CD4-positive, alpha-beta T cell treated with Interleukin-4 for 1 hour (primary cell): ENCODE results near the gene LTBP1.
"Not testable (repeated sequence)": the region's sequence is repeated elsewhere in the genome, so short reads cannot be mapped to it uniquely, and the experiment has no call there.

Experiments
- DNase-seq, 2 donors: peaks; one replicate each; pipeline ENCODE4 v3.0.0-alpha.2; 2020 to 2022

LTBP1 gene

DNA sequence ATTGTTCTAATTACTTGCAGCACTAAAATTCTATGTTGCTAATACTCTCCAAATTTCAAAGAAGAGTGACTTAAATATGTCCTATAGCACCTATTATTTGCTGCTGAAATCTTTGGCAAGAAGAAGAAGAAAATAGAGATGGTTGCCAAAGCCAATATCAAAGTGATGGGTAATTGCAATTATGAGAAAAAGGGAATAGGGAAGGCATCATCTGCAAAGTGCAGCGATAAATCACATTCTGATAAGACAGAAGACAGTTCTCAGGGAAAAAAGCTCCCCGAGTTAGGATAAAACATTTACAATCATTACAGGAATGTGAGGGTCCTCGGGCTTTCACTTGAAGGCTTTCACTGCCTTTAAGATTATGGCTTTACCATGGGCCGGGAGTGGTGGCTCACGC, 457.6 kb downstream of the LTBP1 start:
- no peak for DNase-seq

DNA sequence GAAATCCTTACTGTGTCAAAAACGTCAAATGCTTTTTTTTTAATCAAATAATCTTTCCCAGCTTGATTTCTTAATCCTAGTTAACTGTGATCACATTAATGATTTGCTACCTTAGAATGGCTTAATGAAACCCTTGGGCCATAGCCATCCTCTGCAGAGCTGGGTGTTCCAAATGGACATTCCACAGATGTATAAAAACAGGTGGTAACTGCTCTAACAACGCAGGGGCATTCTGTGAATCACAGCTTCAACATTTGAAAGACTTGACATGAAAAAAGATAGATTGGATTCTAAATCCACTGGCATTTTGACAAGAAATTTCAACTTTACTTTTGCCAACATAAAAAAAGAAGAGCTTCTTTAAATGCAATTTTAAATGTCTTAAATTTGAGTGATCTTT, 459.9 kb downstream of the LTBP1 start:
- no peak for DNase-seq

DNA sequence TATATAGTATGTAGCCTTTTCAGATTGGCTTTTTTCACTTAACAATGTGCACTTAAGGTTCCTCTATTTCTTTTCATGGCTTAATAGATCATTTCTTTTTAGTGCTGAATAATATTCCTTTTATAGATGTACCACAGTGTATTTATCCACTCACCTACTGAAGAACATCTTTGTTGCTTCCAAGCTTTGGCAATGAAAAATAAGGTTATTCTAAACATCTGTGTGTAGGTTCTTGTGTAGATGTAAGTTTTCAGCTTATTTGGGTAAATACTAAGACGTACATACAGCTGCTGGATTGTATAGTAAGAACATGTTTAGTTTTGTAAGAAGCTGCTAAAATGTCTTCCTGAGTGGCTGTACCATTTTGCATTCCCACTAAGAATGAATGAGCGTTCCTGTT, 461.4 kb downstream of the LTBP1 start:
- DNase-seq, result no peak

DNA sequence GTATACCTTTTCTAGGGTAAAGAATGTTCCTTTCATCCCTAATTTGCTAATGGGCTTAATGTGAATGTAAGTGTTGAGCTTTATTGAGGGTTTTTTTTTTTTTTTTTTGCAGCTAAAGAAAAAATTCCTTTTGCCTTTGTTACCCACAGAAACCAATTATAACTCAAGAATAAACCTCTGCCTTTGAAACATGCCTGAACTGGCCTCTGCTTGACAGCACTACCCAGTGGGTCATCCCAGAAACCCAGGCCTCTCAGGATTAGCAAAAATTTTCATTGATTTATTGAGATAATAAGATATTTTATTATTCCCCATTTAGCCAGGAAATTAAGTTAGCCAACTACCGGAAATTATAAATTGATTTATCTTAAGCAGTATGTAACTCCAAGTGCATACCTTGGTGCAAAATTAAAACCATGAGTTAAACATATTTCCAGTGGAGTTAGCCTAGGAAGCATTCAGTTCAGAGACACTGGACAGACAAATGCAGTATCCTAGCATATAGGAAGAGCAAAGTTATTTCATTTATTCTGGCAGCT, 462.7 kb downstream of the LTBP1 start:
- no peak for DNase-seq

DNA sequence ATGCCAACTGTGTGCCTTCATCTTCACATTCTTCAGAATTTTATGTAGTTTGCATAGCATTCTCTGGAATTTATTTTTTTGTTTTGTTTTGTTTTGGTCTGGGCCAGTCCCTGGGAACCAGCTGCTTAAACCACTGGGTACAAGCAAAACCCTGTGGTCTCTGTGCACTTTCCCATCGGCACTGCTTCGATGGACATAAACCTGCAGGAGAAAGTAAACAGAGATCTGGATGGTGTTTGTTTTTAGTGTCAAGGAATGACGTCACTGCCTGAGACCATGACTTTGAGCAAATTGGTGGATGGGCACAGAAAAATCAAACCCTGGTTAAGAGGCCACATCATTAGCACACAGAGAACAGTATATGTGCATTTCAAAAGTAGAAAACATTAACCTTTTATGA, 465.0 kb downstream of the LTBP1 start:
- no peak for DNase-seq

DNA sequence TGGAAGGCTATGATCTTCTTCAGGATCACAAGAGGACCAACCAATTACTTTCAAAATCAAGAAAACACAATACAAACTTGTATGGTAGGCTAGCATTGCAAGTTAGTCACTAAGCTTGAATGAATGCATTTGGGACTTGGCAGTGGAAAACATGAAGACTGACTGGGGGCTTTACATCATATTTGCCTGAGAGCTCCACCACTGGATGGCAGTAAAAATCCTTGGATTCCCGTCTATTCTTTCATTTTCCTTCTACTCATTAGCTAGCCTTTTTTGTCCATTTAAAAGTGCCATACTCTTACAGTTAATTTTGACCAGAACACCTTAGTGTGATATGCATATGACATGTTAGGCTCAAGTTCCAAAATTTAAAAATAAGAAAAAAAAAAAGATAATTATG, 466.2 kb downstream of the LTBP1 start:
- DNase-seq, result no peak

DNA sequence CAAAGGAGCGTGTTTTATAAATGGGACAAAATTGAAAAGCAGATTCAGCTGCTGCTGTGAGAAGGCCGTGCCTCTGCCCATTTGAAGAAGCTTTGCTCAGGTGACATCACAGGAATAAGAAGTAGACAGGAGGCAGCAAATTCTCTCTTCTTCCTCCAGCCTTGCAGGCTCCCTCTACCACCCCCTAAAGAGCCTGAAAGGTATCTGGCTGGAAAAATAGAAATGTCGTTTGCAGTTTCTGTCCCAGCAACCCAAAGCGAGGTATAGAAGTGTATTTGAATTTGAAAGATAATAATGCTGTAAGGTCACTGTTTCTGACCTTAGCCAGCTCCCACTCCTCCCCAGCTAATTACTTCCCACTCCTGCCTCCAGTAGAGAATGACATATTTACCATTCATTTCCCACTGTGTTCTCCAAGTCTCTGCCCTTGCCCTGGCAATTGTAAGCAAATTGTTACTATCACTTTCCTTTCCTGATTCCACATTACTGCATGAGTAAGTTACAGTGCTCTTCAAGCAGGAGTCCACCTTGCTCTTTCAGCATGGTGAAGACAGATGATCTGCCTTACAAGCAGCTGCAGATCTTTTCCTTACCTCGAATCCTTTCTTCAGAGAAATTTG, 472.9 kb downstream of the LTBP1 start:
- no peak for DNase-seq

DNA sequence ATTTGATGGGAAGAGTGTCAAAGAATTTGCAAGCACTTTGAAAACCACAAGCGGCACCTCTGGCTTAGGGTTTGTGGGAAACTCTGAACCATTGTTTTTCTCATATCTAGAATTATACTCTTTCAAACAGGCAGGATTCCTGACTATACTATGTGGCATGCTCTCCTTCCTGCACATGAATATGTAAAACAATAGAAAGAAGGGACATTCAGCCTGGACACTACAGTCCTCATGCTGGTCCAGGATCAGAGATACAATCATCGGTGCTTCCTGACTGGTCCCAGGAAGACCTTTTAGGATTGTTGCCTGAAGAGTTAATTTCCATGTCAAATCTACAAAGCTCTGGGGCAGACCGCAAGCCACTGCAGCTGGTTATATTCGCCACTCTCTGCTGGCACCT, 474.0 kb downstream of the LTBP1 start:
- DNase-seq, result no peak

DNA sequence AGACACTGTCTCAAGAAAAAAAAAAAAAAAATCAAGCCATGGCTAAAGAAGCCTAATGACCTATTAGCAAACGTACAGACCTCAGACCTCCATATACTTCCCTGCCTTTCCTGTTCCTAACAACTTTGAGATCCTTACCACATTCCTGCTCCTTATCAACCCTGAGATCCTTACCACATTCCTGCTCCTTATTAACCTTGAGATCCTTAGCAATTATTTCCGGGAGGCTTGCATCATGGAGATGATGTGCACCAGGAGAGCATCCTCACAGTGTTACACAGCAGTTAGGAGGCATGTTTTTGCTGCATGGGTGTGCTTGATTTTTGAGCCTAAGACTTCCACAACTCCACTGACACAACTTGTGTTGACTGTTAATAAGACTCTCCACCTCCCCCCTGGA, 475.1 kb downstream of the LTBP1 start:
- no peak for DNase-seq

DNA sequence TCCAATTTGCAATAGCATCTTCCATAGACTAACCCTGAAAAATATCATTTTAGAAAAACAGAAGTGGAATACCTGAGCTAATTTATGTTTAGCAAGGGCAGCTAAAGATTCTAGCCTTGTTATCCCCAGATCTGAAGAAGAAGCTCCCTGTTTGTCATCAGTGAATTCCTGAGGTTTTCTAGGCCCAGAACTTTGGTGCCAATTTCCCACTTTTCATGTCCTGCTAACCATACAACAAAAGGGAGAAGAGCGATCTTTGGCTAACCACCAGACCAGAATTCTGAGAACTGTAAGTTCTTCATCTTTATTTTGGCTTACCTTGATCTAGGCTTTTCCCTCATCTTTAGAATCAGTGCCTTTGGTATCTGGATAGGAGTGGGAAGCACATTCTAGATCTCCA, 478.4 kb downstream of the LTBP1 start:
- DNase-seq, result no peak

DNA sequence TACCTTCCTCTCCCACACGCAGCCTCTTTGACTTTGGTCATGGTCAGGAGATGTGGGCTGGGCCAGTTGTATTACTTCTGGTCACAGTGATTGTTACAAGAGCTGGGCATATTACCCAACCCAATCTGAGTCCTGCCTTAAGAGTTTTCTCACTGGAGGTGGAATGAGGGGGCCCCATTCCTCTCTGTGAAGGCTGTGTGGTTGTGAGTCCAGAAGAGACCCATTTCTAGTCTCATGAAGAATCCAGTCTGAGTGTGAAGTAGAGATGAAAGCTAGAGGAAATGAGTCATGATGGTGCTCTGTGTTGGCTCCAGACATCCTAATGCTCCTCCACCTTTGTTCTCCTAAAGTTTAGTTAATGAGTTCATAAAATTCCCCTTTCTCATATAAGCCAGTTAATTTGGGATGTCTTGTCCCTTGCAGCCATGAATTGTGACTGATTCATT, 478.9 kb downstream of the LTBP1 start:
- no peak for DNase-seq

DNA sequence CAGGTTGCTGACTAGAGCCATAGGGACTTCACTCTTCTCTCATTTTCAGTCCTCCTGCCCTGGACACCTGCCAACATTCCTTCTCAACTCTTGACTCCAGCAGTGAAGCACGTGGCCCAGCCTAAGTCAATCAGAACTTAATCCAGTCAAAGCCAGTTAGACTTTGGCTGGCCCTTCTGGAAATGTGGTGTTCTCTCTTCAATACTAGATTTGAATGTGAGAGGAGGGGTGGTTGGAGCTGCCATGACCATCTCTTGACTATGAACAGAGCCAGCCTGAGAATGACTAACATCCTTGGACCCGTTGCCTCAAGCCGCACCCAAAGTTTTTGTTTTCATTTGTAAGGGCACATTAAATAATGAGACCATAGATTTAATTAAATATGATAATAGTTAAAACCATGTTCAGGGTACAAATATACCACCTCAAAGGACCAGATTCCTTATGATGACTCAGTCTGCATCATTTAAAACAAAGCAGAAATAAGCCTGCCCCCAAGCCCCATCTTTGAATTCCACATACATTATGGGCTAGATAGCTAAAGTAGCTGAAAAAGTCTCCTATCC, 480.0 kb downstream of the LTBP1 start:
- DNase-seq, result no peak

DNA sequence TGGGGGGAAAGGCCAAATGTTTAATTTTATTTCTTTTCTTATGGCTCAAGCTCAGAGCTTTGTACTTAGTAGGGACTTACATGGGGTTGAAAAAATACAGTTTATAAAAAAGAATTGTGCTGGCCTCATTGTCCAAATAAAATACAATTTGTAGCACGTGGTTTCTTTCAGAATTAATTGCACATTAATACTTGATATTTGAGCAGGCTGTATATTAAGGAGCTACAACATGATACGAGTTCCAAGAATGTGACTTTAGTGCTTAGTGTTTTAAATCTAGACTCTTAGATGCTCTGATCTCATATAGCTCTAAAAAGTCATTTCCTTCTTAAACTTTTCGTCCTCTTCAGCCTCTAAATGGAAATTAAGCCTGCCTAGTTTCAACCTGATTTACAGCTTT, 483.3 kb downstream of the LTBP1 start:
- DNase-seq, result no peak

DNA sequence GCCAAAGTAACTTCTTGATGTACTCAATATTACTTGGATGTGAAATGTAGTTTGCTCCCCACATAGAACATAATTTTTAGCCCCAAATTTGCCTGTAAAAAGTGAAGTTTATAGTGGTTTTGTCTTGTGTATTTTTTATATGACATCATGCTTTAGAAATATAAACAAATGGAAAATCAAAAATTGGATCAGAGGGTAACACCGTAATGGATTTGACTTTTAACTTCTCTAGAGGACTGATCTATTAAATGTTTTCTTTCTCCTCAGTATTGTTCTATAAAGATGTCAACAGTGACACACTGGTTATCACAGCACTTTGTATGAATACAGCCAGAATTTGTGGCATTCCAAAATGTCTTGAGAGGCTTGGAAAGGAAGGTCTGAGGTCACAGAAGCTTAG, 484.1 kb downstream of the LTBP1 start:
- no peak for DNase-seq

DNA sequence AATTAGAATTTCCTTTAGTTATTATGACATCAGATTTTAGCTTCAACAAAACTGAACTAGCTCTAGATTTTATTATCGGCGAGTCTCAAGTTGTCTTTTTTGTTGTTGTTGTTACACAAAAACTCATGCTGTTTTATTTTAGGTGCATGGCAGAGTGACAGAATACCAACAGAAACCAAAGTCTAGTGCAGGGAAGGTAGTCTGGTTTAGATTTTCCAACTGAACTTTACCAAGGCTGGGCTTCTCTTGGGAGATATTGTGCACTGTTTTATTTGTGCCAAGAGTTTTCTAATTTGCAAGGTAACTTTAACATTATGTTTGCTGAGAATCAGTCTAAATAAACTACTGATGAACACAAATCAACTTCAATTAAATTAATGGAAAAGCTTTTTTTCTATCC, 486.1 kb downstream of the LTBP1 start:
- no peak for DNase-seq

DNA sequence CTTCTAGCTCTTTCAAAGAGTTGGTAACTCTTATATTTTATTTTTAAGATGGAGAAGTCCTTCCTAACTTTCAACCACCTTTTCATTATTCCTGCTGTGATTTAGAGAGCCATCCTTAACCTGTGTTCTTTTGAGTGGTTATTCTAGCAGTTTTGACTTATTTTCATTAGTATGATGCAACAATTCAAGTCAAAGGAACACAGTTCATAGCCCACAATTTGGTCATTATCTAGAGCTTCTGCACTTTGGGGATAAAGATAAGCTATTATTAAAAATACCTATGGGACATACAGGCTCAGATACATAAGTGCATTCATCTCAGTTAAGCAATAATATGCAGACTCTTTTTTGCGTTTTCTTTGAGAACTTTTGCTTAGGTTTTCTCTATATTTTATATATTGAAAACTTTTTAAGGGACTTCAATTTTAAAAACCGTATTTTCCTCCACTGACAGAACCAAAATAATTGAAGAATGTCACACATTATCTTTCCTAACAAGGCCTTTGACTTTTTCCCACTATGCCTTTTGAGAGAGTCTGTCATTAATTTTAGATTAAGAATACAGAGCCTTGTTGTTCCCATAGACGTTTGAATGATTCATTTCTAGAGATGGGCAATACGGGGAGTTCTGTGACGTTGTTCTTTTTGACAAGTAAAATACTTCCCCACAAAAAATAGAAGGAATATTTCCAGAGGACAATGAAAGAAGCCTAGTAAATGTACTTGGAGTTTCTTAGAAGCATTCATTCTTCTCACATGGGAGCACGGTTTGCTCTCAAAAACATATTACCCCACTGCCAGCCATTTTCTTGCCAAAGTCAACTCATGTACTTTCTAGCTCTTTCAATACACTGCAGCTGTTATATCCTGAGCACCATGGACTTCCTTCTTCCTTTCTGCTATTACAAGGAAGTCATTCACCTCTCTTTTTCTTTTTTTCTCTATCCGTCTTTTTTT, 486.8 kb downstream of the LTBP1 start:
- DNase-seq, result no peak

DNA sequence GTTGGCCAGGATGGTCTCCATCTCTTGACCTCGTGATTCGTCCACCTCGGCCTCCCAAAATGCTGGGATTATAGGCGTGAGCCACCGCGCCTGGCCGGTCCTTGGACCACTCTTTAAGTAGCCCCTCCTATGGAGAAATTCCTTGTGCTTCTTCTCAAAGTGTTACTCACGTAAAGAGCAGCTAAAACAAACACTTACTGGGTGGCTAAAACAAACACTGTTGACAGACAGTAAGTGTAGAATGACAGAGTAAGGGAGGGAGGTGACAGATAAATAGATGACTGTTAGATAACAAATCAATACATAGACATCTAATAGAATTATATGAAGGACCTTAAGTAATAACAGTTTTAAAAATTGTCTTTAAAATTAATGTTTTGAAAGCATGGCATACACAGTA, 488.8 kb downstream of the LTBP1 start:
- no peak for DNase-seq

DNA sequence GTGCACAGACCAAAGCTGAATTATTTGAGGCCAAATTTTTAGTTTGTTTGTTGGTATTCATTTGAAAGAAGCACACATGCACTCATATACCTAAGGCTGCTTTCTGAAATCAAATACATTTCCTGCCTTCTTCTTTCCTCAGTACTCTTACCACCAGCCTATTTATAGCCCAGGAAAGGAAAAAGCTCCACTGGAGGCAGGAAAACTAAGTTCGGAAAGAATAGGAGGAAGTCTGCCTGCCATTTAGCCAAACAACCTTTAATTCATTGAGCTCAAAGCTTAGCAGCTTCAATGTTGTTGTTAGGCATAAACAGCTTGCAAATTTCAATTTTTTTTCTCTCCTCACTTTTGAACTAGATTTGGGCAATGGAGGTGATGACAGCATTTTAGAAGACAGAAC, 489.3 kb downstream of the LTBP1 start:
- DNase-seq, result no peak

DNA sequence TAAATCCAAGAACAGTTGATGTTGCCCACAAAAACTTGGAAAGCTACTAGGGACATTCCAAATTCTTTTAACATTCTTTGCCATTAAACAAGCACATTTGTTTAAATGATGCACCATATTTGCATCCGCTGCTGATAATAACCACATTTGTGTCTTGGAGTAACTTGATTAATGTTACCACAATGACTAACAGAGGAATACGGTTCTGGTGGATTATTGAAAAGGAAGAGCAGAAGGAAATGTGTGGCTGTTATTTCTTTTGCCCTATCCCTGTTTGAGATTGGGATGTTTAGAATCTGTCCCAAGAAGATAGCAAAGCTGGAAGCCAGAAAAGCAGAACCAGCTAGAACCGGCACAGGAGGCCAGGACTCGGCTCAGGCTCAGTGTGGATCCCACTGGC, 490.5 kb downstream of the LTBP1 start:
- no peak for DNase-seq

DNA sequence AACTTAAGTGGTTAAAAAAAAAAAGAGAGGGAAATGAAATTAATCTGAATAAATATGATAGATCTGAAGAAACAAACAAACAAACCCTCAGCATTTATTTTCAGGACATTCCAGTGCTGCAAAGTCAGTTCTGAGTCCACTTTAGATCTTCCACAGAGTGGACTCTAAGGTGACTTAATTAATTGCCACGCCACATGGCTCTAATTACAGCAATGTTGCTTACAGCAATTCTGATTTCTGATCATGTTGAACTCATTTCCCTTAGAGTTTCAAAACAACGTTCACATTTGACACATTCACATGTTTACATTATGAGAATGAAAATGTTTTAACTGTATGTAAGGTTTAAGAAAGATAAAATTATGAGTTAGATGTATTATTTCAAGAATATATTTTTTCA, 491.1 kb downstream of the LTBP1 start:
- DNase-seq, result no peak

DNA sequence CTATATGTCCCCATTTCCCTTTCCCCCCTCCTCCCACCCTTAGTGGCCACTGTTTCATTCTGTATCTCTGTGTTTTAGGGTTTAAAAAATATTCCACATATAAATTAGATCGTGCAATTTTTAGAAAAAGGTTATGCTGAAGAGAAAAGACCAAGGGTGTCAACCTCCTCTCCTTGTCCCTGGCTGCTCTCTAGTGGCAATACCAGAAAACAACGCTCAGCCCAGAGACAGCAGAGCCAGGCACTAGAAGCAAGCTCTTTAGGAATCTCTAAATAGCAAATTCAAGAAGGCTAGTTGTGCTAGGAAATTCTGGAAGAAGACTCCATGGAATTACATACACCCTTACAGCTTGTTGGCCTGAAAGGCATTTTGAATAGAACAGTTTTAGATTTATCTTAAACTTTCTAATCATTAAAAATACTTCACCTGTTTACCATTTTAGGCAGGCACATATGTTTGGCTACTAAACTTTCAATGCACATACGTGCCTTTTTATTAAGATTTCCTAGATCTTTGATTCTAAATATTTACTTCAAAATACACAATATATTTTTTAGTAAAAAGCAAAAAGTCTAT, 494.6 kb downstream of the LTBP1 start:
- no peak for DNase-seq

DNA sequence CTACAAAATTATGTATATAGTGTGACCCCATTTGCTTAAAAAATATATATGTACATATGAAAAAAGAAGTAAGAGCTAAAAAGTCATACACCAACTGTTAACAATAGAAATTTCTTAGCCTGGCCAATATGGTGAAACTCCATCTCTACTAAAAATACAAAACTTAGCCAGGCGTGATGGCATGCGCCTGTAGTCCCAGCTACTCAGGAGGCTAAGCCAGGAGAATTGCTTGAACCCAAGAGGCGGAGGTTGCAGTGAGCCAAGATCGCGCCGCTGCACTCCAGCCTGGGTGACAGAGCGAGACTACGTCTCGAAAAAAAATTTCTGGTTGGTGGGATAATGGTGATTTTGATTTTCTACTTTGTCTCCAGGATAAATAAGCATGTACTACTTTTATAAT, 495.3 kb downstream of the LTBP1 start:
- DNase-seq, result not testable (repeated sequence)

DNA sequence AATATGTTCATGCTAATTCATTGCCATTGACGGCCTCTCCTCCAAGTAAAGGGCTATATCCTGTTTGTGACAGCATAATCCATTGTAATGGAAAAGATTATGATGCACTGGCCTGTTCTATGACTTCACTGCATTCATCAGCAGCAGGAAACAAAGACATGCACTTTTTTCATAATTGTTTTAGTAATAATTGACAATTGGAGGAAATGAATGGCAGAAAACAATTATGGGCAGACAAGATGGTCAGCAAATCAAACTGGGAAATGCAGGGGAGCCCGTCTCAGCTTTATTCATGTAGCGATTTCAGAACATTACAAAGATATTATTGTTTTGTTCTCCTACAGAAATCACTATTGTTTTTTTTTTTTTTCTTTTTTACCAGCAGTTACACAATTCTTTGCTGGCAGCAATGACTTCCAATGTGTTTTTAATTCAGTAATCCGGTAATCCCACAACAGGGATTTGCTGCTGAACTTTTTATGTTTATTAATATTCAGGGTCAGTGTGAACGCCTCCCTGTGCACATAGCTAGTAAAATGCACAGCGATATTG, 495.9 kb downstream of the LTBP1 start:
- no peak for DNase-seq
